Activated CD4-positive, CD25-positive, alpha-beta regulatory T cell (primary cell): ENCODE data around the gene NHS.

ENCODE experiments used
- DNase-seq, 4 experiments: peaks; one replicate each; lab custom pipeline; 2025; lab: John Stamatoyannopoulos, UW

NHS gene

DNA sequence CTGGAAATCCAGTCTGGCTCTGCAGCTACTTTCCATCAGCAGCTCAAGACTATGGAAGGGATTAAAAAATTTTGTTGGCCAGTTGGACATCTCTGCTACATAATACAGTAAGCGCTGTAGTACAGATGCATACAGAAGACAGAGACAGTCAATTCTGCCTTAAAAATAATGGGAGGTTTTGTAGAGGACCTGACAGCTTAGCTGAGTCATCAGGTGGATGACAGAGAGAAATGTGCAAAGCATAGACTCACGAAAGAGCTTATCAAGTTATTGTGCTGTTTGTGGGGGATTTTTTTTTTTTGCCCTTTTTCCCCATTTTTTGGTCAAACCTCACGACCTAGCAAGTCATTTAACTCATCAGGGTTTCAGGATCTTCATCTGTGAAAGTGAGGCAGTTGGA lies 213.3 kb downstream of the NHS start:
- no peak for DNase-seq

DNA sequence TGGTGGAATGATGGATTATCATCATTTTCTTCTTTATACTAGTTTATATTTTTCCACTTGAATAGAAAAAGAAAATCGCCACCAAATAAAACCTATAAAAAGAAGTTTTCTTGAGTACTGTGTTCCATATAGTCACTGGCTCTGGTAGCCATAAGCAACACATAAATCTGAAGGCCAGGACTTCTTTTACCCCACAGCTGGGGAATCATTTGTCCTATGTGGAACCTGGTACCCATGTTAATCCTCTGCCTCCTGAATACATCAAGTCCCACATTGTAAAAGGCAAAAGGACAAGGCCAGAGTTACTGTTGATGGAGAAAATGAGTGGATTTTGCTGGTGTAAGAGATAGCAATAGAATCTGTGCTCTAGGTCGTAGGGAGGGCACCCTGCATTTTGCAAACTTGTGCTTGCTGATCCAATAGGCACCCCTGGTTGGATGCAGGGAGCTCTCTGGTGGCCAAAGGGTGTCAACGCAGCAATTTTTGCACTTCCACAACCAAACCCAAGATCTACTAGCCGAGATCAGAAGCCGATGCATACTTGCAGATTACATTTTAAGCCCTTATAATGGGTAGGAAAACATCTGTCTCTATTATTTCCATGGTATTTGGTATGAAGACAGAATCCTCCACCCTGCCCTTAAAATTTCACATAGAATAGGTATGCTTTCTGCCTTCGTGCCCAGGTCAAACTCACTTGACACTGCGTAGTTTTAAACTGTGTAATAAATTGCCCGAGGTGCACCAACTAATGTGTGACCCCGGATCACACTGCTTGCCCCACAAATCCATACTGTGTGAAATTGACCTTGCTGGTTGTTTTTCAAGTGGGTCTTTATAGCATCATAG lies 216.1 kb downstream of the NHS start:
- DNase-seq, result no peak

DNA sequence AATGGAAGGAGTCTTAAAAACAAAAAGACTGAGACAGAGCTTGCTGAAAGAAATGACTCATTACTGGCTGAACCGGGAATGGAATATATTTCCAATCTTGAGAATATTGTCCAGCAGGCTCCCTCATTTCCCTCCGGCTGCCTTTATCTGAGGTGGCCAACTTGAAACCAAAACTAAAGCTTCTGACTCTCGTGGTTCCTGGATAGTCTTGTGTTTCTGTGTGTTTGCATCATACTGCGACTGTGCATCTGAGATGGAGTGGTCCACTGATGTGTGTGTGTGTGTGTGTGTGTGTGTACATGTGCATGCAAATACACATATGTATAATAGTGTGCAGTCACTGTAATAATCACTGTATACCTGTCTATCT lies 216.7 kb downstream of the NHS start:
- no peak for DNase-seq

DNA sequence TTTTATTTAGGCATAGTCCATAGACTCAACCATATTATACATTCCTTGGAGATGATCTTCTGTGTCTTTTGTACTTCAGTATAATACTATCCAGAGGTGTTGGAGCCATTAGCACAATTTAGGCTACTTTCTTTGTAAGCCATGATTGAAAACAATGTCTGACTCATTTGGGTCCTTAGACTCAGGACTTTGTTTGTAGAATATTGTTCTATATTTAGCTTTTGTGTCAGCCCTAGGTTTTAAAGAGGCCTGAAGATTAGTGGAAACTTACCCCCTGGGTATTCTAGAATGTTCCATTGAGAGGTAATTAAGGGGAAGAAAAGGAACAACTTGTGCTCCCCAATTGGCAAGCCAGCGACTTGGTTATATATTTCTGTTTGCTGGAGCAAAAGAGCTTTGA lies 217.1 kb downstream of the NHS start:
- DNase-seq, result no peak

DNA sequence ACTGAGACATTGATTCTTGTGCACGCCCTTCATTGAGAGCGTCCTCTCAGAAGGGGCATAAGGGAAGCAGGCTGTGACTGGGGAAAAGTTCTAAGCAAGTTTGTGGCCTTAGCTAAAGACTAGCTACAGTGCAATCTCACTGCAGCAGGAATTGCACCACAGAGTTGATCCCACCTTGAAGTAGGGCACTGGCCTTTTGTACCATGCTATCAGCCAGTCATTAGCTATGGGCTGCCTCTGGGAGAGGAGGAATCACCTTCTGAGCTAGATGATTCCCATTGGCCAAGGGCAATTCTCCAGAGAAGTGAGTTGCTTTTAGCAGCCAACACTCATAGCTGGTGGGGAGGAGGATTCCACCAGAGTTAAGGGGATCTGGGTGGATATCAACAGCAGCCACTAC lies 219.7 kb downstream of the NHS start:
- no peak for DNase-seq

DNA sequence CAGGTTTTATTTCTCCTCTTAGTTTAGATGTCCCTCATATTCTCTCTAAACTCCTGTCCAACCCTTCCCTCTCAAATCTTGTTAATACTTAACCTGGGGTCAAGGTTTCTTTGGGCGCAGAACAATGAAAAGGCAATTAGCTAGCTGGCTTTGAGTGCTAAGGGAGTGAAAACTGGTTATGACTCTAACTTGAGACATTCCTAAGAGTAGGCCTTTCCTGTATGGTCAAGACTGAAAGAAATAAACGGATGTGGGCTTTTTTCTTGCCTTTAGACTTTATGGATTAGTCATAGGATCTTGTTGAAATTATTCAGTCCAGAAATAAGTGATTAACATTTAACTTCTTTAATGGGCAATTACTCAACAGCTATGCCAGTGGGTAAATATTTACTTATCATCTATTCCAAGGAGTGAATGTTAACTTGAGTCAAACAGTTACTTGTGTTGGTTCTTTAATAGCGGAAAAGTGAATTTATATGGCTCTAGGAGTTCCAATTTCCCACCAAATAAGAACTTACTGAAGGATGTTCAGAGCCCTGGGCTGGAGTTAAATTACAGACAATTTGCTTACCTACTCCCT lies 220.5 kb downstream of the NHS start:
- no peak for DNase-seq

DNA sequence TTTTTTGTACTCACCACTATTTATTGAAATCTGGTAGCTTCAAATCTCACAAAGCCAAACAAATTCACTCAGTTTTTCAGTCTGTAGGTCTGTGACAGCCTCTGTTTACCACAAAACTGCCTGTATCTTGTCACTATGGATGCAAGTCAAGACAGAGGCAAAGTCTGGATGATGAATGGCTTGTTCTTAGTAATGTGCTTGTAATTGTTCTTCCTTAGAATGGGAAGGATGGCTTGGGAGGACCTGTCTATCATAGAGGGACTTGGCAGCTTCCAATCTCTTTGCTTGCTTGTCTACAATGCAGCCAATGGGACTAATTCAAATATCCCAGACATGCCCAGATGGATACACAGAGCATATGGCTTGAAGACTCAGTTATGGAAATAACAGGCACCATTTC lies 221.1 kb downstream of the NHS start:
- no peak for DNase-seq

DNA sequence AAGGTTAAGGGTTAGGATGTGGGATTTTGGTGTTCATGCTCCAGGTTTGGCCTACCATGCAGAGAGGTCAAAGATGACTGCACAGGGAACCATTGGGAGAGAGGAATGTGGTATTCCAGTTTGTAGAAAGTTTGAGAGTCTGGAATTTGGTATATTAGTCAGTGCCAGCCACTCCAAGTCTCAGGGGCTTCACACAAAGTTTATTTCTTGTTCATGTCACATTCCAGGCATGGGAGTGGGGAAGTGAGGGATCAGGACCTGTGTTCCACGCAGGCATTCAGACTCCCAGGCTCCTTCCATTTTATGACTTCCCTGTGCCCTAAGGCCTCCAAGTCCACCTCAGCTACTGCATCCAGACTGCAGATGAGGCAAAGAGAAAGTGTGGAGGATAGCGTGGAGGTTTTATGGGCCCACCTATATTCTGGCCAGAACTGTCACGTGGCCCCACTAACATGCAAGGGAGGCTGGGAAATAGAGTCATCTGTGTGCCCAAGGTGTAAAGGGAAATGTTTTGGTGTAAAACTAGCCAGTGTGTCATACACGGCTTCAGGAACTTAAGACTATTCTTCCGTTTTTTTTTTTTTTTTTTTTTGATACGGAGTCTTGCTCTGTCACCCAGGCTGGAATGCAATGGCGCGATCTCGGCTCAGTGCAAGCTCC lies 221.7 kb downstream of the NHS start:
- no peak for DNase-seq

DNA sequence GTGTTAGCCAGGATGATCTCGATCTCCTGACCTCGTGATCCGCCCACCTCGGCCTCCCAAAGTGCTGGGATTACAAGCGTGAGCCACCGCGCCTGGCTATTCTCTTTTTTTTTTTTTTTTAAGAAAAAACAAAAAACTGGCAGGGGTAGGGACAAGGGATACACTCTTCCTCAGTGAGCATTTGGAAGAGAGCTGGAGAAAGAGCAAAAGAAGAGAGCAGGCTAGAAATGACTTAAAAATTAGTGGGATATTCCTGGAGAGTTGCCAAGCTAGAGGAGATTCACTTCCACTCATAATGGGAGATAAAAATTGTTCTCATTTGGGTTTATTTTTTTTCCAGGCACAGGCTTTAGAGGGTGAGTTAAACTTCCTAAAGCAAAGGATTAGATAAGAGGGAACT lies 222.3 kb downstream of the NHS start:
- DNase-seq, result no peak

DNA sequence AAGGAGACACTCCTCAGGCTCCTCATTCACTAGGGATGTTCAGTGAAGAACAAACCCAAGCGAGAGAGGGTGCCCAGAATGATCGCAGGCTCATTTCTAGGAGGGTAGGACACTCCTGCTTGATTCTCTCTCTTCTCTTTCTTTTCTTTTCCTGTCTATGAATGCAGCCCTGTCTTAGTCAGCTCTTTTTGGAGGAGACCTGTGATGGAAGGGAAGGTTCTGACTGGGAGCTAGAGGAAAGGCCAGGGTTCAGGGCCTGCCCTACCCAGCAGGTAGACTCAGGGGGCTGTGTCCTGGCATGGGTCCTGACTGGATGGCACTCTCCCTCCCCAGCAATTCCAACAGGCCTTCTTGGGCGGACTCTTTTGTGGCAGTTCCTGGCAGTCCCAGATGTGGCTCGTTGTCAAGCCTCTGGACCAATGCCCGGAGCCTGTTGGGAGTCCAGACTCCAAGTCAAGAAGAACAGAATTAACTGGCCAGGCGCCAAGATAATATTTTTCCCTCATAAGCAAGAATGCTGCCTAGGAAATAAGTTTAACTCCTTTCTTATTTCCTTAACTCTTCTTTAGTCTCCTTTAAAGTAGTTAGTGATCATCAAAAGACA lies 222.9 kb downstream of the NHS start:
- DNase-seq, result no peak

DNA sequence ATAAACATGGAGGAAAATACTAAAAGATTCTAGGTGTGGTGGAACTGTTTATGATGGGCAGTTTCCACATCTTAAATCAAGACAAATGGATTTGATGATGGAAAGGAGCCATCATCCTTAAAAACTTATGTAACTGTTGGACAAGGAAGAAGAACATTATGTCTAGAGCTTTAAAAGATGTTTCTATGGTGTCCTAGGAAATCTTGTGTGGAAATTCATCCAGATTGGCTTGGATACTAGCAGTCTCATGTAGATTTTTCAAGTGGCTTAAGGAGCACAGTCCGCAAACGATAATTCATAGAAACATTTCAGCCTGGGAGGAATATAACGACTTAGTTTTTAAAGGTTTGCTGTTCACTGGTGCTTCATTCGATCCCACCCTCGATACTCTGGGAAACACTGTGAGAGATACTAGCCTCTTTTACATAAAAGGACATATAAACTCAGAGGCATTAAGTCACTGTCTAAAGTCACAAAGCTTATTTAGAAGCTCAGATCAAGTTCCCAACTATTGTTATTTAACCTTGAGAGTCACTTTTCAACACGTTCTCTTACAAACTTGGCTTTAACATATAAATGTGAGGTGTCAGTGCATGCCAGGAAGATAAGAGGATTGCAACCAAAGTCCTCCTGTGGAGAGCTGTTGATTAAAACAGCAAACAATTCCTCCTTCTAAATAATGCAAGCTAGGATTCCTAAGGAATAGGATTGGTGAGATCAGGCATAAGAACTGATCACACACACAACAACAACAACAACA lies 226.6 kb downstream of the NHS start:
- DNase-seq, result no peak

DNA sequence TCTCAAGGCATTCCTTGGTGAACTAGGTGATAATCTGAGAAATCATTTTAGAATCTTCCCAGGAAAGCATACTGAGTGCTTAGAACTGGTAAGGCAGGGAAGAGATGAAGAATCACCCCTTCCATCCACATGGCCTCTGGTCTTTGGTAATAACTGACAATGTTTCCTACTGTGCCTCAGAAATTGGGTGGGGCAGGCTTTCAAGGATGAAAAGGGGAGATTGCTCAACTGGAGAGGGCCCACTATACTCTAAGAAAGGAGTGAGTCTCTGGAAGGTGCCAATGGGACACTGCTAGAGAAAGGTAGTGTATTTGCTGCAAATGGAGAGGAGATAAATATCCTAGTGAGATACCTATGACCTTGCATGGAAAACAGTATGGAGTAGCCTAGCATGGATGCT lies 227.2 kb downstream of the NHS start:
- DNase-seq, result no peak

DNA sequence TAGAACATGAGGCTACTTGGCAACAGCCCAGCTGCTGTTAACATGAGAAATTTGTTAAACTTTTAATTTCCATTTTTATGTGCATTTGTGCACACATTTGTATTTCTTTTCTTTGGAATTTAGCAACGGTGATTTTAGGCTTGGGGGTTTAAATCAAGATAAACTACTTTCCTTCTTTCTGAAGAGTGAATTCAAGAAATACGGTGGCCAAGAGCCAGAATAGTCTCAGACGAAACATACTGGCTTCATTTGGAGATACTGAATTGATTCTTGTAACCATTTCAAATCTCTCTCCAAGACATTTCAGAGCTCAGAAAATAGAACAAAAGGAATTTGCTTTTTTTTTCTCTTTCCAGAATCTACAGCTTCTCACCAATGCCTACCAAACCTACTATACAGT lies 228.2 kb downstream of the NHS start:
- no peak for DNase-seq

DNA sequence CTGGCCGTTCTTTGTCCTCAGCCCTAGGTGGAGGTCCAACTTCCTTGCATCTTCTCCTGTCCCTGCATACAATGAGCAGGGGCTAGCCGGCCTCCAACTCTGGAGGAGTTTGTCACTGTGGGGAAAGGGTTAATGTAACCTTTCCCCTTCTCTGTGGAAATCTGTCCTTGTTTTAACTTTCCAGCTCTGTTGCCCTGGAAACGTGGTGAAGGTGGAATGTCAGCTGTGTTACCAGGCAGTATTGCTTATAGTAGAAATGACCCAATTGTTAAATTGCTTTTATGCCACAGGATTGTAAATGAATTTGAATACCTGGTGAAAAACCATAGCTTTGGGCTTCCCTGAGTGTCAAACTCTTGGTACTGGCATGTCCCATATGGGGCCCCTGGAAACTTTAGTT lies 230.7 kb downstream of the NHS start:
- DNase-seq, result no peak

DNA sequence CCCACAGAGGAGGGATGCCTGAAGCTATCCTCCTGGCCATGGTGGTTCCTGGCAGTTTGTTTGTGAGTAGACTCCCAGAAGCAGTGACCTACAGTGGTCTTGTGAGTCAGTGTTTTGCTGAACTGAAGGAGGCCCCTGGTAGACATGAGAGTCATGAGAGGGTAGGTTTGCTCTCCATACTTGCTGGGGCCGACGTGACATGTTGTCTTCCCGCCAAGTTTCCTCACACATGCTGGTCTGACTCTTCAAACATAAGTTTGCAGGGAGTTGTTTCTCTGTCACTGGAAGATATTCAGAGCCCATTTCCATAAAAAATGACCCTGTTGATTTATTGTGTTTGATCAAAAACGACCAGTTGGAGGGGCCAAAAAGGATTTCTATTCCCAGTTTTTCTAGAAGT lies 231.2 kb downstream of the NHS start:
- DNase-seq, result no peak

DNA sequence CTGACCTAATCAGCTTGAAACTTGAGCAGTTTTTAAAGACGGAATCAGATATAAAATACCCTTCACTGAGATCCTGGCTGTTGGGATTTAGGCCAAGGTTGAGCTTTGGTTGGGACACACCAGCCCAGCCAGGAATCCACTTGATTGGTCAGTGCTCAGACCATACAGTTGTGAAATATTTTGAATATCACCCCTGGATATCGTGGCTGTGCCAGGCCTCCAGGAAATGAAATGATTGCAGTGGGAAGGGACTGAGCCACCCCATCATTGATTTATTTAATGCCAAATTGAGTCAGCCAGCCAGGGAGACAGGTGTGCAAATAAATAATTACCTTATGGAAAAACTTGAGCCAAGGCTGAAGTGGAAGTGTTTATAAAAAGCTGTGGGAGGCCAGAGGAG lies 233.9 kb downstream of the NHS start:
- no peak for DNase-seq

DNA sequence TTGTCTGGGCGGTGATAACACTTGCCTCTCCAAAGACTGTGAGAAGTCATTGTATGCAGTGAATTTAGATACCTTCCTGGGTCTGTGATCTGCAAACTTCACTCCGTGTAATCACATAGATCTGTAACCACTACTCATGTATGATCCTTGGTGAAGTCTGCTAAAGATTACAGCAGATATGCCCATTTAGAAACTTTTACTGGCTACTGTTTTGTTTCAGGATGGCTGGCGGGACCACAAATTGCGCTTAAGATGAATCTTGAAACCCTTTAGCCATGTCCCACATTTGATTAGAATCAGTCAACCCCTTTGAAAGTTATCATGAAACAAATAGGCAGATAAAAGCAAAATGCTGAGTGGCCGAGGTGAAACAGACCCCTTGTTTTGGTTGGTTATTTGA lies 235.8 kb downstream of the NHS start:
- no peak for DNase-seq

DNA sequence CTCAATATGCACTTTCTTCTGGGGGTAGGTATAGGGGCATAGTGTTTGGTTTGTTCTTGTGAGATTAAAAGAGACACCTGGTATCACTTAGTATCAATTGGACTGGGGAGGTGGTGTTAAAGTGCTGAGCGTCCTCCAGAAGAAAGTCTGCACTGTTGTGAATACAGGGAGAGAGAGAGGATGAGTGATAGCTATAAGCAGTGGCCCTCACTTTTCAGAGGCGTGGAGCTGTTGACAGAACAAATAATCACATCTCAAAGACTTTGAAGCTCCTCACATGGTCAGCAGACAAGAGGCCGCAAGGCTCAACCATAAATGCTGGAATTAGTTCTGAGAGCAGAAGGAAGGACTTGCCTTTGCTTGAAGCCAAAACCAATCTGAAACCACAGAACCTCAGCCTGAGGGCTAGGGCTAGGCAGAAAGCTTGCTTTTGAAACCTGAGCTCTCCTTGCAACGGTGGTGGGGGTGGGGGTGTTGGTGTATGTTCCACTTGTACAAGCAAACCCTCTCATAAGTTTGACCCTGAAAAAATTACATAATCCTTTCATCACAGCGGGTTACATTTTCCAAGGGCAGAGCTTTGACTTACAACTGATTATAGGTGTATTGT lies 239.1 kb downstream of the NHS start:
- no peak for DNase-seq

DNA sequence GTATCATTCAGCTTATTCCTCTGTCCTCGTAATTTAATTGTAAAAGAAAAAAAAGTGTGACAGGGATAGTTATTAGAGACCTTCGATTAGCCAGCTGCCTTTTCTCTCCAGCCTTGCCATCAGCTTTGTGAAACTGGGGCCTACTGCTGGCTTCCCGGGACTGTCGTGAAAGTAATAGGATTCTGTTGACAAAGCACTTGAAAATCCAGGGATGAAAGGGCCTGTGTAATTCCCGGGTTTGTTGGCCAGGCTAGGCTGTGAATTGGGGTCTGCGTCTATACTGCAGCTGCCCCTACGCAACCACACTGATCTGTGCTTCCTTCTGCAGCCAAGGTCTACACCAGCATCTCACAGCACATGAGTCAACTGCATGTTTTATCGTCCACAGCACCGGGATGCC lies 241.9 kb downstream of the NHS start:
- no peak for DNase-seq

DNA sequence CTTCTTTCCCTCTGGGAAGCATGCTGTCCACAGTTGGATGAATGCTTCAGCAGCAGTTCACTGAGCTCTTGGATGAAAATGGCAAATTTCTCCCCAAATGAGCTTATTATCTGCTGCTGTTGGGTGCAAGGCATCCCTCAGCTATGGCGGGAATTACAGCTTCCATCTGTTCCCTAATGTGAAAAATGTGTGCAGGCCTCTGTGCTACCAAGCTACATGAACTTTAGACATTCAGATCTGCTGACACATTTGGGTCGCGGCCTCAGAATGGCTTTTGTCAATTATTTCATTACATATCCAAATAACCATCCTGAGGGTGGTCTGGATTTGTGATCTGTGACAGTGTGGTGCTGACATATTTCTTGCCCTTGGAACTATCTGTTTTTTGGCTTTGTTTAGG lies 242.8 kb downstream of the NHS start:
- DNase-seq, result no peak

DNA sequence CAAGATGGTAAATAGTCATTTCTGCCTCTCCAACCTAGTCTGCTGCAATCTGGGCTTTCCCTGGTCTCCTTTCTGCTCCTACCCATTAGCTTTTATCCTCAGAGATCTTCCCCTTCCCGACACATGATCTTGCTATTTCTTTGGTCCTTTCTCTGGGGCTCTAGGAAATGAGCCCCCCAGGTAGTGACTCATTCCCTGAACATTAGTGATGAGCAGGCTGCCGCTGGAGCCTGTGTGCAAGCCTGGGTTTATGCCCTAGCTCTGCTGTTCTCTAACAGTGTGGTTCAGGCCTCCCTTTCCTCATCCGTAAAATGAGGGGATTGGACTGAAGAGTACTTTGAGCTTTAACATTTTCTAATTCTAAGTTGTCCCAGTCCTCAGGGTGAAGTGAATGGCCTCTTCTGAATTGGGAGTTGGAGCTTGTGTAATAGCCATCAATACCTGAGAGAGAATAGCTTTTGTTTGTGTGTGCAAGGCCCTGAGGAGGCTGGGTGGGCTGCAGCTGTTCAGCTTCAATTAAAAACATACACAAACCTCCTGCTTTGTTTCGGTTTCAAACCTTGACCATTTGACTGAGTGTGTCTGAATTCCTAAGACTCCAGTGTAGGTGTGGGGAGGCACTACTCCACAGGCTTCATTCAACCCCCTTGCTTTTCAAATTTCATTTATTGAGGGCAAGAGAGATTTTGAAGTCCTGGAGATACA lies 246.7 kb downstream of the NHS start:
- no peak for DNase-seq
